ENCODE measurements around the gene PDCL2. TPM values are rescaled to one million over a fixed set of nuclear protein-coding genes. Genes with fewer than 3 reads are reported as not detected.

Gene PDCL2
- total and polyA plus RNA-seq, 2 of the 8 experiments (the other 6 are each of a cell fraction or from before 2014, with no cell fraction given), result not detected

DNA sequence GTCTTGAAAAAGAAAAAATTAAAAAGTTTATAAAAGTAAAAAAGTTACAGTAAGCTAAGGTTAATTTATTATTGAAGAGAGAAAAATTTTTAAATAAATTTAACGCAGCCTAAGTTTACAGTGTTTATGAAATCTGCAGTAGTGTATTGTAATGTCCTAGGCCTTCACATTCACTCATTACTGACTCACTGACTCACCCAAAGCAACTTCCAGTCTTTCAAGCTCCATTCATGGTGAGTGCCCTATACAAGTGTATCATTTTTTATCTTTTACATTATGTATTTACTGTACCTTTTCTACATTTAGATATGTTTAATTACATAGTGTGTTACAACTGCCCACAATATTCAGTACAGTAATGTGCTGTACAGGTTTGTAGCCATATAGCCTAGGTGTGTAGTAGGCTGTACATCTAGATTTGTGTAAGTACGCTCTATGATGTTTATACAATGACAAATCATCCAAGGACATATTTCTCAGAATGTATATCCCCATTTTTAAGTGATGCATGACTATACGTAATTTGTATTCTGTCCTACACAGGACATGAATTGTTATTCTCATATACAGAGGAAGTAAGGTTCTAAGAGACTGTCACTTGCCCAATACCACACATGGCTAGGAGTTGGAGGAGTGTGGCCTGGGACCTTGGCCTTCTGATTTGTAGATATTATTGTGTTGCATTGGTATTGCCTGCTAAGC is 19.5 kb upstream of the PDCL2 start (continued):
- TF ChIP-seq RFX5 (IDR thresholded peaks at IDR 0.05; ENCODE audit: borderline replicate concordance, low read depth, low read length) (no peak), NRF1 (IDR thresholded peaks at IDR 0.05; ENCODE audit: low read depth, low read length) (no peak), RBBP5 (IDR thresholded peaks at IDR 0.05; ENCODE audit: borderline replicate concordance, low read depth, low read length) (no peak), BCL11A (IDR thresholded peaks at IDR 0.05; ENCODE audit: low read depth in 2 of 2, low read length in 2 of 2) (no peak), FOSL1 (IDR thresholded peaks at IDR 0.05; ENCODE audit: insufficient read depth, low read depth, low read length) (no peak), POLR2AphosphoS5 (IDR thresholded peaks at IDR 0.05; ENCODE audit: low read depth, low read length) (no peak), KDM4A (IDR thresholded peaks at IDR 0.05; ENCODE audit: low read depth, low read length, severe bottlenecking) (no peak)

Measured in H1 (cell line).